H9 (cell line): Measurements from ENCODE around the gene P2RY8. TPM values are rescaled to one million over a fixed set of nuclear protein-coding genes. Genes with fewer than 3 reads are reported as not detected.

Experiments
- DNase-seq: peaks from one replicate; pipeline ENCODE4 v3.0.0-alpha.2; 2017
- H2AFZ ChIP-seq: one replicate; pipeline ENCODE4 v1.6.1; 2013; ENCODE audit warnings: mild to moderate bottlenecking, low read length, control low read depth, moderate library complexity
- H2AK5ac ChIP-seq: 2 replicates; pipeline ENCODE4 v1.6.1; 2013; ENCODE audit warnings: low read length, control low read depth, mixed read lengths; ENCODE audit not compliant: insufficient read length
- H2BK120ac ChIP-seq: one replicate; pipeline ENCODE4 v1.6.1; 2013; ENCODE audit warnings: low read depth, mild to moderate bottlenecking, low read length, control low read depth, inconsistent platforms; ENCODE audit not compliant: poor library complexity, severe bottlenecking
- H2BK12ac ChIP-seq: 2 replicates; pipeline ENCODE4 v1.6.1; 2013; ENCODE audit warnings: low read length, control low read depth, mixed read lengths, low read depth; ENCODE audit not compliant: insufficient read length
- H2BK15ac ChIP-seq: 2 replicates; pipeline ENCODE4 v1.6.1; 2013; ENCODE audit warnings: low read depth, low read length, control low read depth
- H2BK20ac ChIP-seq: one replicate; pipeline ENCODE4 v1.6.1; 2013; ENCODE audit warnings: low read depth, mild to moderate bottlenecking, low read length, control low read depth, inconsistent platforms; ENCODE audit not compliant: poor library complexity, severe bottlenecking
- H2BK5ac ChIP-seq: 2 replicates; pipeline ENCODE4 v1.6.1; 2013; ENCODE audit warnings: low read length, control low read depth, mixed read lengths; ENCODE audit not compliant: insufficient read length
- H3K14ac ChIP-seq: 2 replicates; pipeline ENCODE4 v1.6.1; 2013; ENCODE audit warnings: low read length, control low read depth; ENCODE audit not compliant: insufficient read depth
- H3K18ac ChIP-seq: 2 replicates; pipeline ENCODE4 v1.6.1; 2013; ENCODE audit warnings: low read depth, mild to moderate bottlenecking, mixed read lengths, low read length, control low read depth; ENCODE audit not compliant: insufficient read length
- H3K23ac ChIP-seq: 2 replicates; pipeline ENCODE4 v1.6.1; 2013; ENCODE audit warnings: low read length, control low read depth, mixed read lengths, low read depth; ENCODE audit not compliant: insufficient read length
- H3K23me2 ChIP-seq: 2 replicates; pipeline ENCODE4 v1.6.1; 2013; ENCODE audit warnings: low read depth, mild to moderate bottlenecking, mixed read lengths, low read length, control low read depth; ENCODE audit not compliant: insufficient read length, poor library complexity, severe bottlenecking
- H3K27ac ChIP-seq: 2 replicates; pipeline ENCODE4 v1.5.1; 2013; ENCODE audit warnings: low read length, control low read depth, mixed read lengths, low read depth; ENCODE audit not compliant: insufficient read length
- H3K27me3 ChIP-seq: 2 replicates; pipeline ENCODE4 v1.6.1; 2013; ENCODE audit warnings: low read length, control low read depth, inconsistent platforms; ENCODE audit not compliant: insufficient read depth
- H3K4ac ChIP-seq: 2 replicates; pipeline ENCODE4 v1.6.1; 2013; ENCODE audit warnings: low read depth, mild to moderate bottlenecking, control low read depth, inconsistent platforms, low read length, moderate library complexity
- H3K4me1 ChIP-seq: 2 replicates; pipeline ENCODE4 v1.6.1; 2013; ENCODE audit warnings: low read length, control low read depth, inconsistent platforms; ENCODE audit not compliant: insufficient read depth
- H3K4me2 ChIP-seq: 2 replicates; pipeline ENCODE4 v1.6.1; 2013; ENCODE audit warnings: low read length, control low read depth, mixed read lengths; ENCODE audit not compliant: insufficient read length, insufficient read depth
- H3K56ac ChIP-seq: 2 replicates; pipeline ENCODE4 v1.6.1; 2013; ENCODE audit warnings: low read depth, mild to moderate bottlenecking, mixed read lengths, low read length, control low read depth; ENCODE audit not compliant: insufficient read length
- H3K79me1 ChIP-seq: 2 replicates; pipeline ENCODE4 v1.6.1; 2013; ENCODE audit warnings: low read depth, mild to moderate bottlenecking, moderate library complexity, low read length, control low read depth, inconsistent platforms; ENCODE audit not compliant: insufficient read depth, poor library complexity, severe bottlenecking
- H3K79me2 ChIP-seq: 2 replicates; pipeline ENCODE4 v1.6.1; 2013; ENCODE audit warnings: low read length, control low read depth, inconsistent platforms; ENCODE audit not compliant: insufficient read depth
- H3K9ac ChIP-seq: 2 replicates; pipeline ENCODE4 v1.6.1; 2013; ENCODE audit warnings: low read length, control low read depth, mixed read lengths; ENCODE audit not compliant: insufficient read length; ENCODE audit errors: extremely low read depth
- H3K9me3 ChIP-seq: one replicate; pipeline ENCODE4 v1.6.1; 2013; ENCODE audit warnings: low read depth, low read length, inconsistent platforms; ENCODE audit not compliant: control insufficient read depth
- H3T11ph ChIP-seq: one replicate; pipeline ENCODE4 v1.6.1; 2013; ENCODE audit warnings: mild to moderate bottlenecking, low read length, control low read depth, inconsistent platforms
- H4K20me1 ChIP-seq: one replicate; pipeline ENCODE4 v1.6.1; 2013; ENCODE audit not compliant: control insufficient read depth, insufficient read length, insufficient read depth
- H4K5ac ChIP-seq: 2 replicates; pipeline ENCODE4 v1.6.1; 2013; ENCODE audit warnings: low read depth, mild to moderate bottlenecking, mixed read lengths, low read length, control low read depth; ENCODE audit not compliant: insufficient read length
- H4K8ac ChIP-seq: replicated peaks from 2 replicates; pipeline ENCODE4 v1.6.1; 2013; ENCODE audit warnings: low read length, control low read depth, mixed read lengths, low read depth; ENCODE audit not compliant: insufficient read length
- H4K91ac ChIP-seq: 2 replicates; pipeline ENCODE4 v1.6.1; 2013; ENCODE audit warnings: low read depth, mild to moderate bottlenecking, moderate library complexity, mixed read lengths, low read length, control low read depth; ENCODE audit not compliant: insufficient read length
- H3K27ac Mint-ChIP-seq, 3 experiments: 2 replicates in 2 of 3; 3 replicates in 1 of 3; pipeline ENCODE4 v1.8.0; 2020 to 2021; ENCODE audit warnings: mixed read lengths in 3 of 3, mild to moderate bottlenecking in 1 of 3, moderate library complexity in 1 of 3
- H3K27me3 Mint-ChIP-seq: 2 replicates; pipeline ENCODE4 v1.8.0; 2021; ENCODE audit warnings: low read depth, mild to moderate bottlenecking, moderate library complexity, mixed read lengths
- H3K36me3 Mint-ChIP-seq, 3 experiments: 2 replicates in 2 of 3; 3 replicates in 1 of 3; pipeline ENCODE4 v1.8.0; 2020 to 2021; ENCODE audit warnings: low read depth in 3 of 3, mixed read lengths in 3 of 3; ENCODE audit not compliant: insufficient read depth in 1 of 3
- H3K4me1 Mint-ChIP-seq, 2 experiments: 2 replicates each; pipeline ENCODE4 v1.8.0; 2020; ENCODE audit warnings: mixed read lengths in 2 of 2
- H3K4me3 Mint-ChIP-seq, 2 experiments: 2 replicates in 1 of 2; 3 replicates in 1 of 2; pipeline ENCODE4 v1.8.0; 2020 to 2021; ENCODE audit warnings: mild to moderate bottlenecking in 2 of 2, mixed read lengths in 2 of 2, moderate library complexity in 1 of 2
- H3K9me3 Mint-ChIP-seq, 2 experiments: 2 replicates in 1 of 2; 3 replicates in 1 of 2; pipeline ENCODE4 v1.8.0; 2020; ENCODE audit warnings: mild to moderate bottlenecking in 2 of 2, mixed read lengths in 2 of 2, moderate library complexity in 1 of 2
- WGBS: extraction: QIAGEN DNeasy Blood & Tissue Kit; methylation state at CpG from one replicate; pipeline ENCODE4 v1.1.7; 2013; ENCODE audit warnings: missing lambda C conversion rate, low lambda C conversion rate, mixed read lengths; ENCODE audit not compliant: insufficient read length; ENCODE audit errors: extremely low coverage; 5-methylcytosine and 5-hydroxymethylcytosine counted together
- total RNA-seq: library from RNA; stranded (reverse); gene quantifications from 2 replicates; pipeline ENCODE4 v1.2.1, GENCODE V29; 2021
- TF ChIP-seq, protein P1 (sequence below): fragments of 200-600 bp; sonication (generic); conservative IDR thresholded peaks from 3 replicates; pipeline ENCODE4 v1.8.0; 2021; ENCODE audit warnings: antibody characterized with exemption, mild to moderate bottlenecking

P2RY8 gene
- total RNA-seq, 1 experiment from 2014 or later = not detected

DNA sequence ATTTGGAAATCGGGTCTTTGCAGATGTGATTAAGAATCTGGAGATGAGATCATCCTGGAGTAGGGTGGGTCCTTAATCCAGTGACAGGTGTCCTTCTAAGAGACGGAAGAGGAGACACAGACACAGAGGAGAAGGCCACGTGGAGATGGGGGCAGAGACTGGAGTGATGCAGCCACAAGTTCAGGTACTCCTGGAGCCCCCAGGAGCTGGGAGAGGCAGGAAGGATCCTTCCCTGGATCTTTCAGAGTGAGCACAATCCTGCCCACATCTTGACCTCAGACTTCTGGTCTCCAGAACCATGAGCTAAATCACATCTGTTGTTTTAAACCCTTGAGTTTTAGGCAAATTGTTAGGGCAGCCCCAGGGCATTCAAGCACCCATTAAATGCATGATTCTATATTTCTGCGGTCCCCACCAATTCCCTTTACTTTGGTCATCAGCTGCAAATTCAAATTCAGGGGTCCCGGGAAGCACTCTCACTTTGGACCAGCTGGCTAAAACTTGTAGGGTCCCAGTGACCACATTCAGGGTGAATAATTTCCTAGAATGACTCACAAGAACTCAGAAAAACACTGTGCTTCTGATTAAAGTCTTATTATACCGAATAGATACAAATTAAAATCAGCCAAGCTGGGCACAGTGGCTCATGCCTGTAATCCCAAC, 41.7 kb upstream of the P2RY8 start:
- Histone ChIP-seq H3K9me3 (no peaks in the 10 kb centered on the region), H3K27me3 (no peaks in the 10 kb centered on the region), H2AK5ac (no peak overlapping the region), H3K79me2 (no peaks in the 10 kb centered on the region), H4K5ac (no peak overlapping the region), H4K20me1 (no peaks in the 10 kb centered on the region), H3K23me2 (no peaks in the 10 kb centered on the region), H3K4ac (no peak overlapping the region), H2BK15ac (no peak overlapping the region), H3K27ac (no peak overlapping the region), H4K91ac (no peak overlapping the region), H3K9ac (no peak overlapping the region), H3K79me1 (no peaks in the 10 kb centered on the region), H2BK12ac (no peak overlapping the region), H2AFZ (no peak overlapping the region), H4K8ac (no peak overlapping the region), H3K56ac (no peak overlapping the region), H2BK5ac (no peak overlapping the region), H3K4me1 (no peaks in the 10 kb centered on the region), H3K4me2 (no peak overlapping the region), H2BK120ac (no peak overlapping the region), H2BK20ac (no peak overlapping the region), H3K14ac (no peak overlapping the region; the same call in 1 of the 2 replicates), H3K23ac (no peak overlapping the region), H3T11ph (no peak overlapping the region), H3K18ac (no peak overlapping the region)
- TF ChIP-seq, protein P1, sequence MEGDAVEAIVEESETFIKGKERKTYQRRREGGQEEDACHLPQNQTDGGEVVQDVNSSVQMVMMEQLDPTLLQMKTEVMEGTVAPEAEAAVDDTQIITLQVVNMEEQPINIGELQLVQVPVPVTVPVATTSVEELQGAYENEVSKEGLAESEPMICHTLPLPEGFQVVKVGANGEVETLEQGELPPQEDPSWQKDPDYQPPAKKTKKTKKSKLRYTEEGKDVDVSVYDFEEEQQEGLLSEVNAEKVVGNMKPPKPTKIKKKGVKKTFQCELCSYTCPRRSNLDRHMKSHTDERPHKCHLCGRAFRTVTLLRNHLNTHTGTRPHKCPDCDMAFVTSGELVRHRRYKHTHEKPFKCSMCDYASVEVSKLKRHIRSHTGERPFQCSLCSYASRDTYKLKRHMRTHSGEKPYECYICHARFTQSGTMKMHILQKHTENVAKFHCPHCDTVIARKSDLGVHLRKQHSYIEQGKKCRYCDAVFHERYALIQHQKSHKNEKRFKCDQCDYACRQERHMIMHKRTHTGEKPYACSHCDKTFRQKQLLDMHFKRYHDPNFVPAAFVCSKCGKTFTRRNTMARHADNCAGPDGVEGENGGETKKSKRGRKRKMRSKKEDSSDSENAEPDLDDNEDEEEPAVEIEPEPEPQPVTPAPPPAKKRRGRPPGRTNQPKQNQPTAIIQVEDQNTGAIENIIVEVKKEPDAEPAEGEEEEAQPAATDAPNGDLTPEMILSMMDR = no peak
- Mint-ChIP-seq H3K27ac (no peak overlapping the region), H3K4me1 (peaks cover 0 to 5% of the 10 kb centered on the region in 2 experiments; a peak in 1 of 4 replicates), H3K36me3 (no peaks in the 10 kb centered on the region), H3K9me3 (peaks cover 7 to 12% of the 10 kb centered on the region in 2 experiments; a peak in 4 of 5 replicates), H3K27me3 (peaks cover 3% of the 10 kb centered on the region; the same call in 1 of the 2 replicates), H3K4me3 (no peak overlapping the region)
- DNase-seq = no peak
- WGBS = no CpG with 5 or more reads among the region's 6 CpGs
